ENCODE data around the gene IL17RB.

- TF ChIP-seq EZH2 (IDR thresholded peaks at IDR 0.05; ENCODE audit: low read depth, low read length, severe bottlenecking) (no peak), SRF (IDR thresholded peaks at IDR 0.05; ENCODE audit: low read depth, low read length) (no peak), ASH2L (IDR thresholded peaks at IDR 0.05; ENCODE audit: low read length) (no peak)
- TF ChIP-seq, protein P1, sequence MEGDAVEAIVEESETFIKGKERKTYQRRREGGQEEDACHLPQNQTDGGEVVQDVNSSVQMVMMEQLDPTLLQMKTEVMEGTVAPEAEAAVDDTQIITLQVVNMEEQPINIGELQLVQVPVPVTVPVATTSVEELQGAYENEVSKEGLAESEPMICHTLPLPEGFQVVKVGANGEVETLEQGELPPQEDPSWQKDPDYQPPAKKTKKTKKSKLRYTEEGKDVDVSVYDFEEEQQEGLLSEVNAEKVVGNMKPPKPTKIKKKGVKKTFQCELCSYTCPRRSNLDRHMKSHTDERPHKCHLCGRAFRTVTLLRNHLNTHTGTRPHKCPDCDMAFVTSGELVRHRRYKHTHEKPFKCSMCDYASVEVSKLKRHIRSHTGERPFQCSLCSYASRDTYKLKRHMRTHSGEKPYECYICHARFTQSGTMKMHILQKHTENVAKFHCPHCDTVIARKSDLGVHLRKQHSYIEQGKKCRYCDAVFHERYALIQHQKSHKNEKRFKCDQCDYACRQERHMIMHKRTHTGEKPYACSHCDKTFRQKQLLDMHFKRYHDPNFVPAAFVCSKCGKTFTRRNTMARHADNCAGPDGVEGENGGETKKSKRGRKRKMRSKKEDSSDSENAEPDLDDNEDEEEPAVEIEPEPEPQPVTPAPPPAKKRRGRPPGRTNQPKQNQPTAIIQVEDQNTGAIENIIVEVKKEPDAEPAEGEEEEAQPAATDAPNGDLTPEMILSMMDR (IDR thresholded peaks at IDR 0.05; ENCODE audit: control extremely low read depth in 1 of 3, insufficient read depth in 1 of 3, low read depth in 1 of 3, low read length in 3 of 3): no peak
These were observed 31.3 kb upstream of the IL17RB start for GRCh38 chr3:53815067-53815466.
